HepG2 (cell line): ENCODE data around the gene NAB1.
"Not testable (repeated sequence)": the region's sequence is repeated elsewhere in the genome, so short reads cannot be mapped to it uniquely, and the experiment has no call there.

ENCODE experiments used
- CEBPG ChIP-seq: IDR thresholded peaks from 2 replicates; pipeline ENCODE4 v1.6.1; 2016
- CTCF ChIP-seq: sonication (generic); formaldehyde crosslinking; IDR thresholded peaks from 2 replicates; pipeline ENCODE4 v1.5.0; 2020; ENCODE audit warnings: mild to moderate bottlenecking, missing genetic modification reagents, moderate library complexity
- PCBP1 ChIP-seq: fragments of 200-400 bp; formaldehyde crosslinking; IDR thresholded peaks from 2 replicates; pipeline ENCODE4 v1.6.1; 2017; ENCODE audit warnings: mild to moderate bottlenecking, low read depth, low read length, borderline replicate concordance
- POLR2AphosphoS5 ChIP-seq: IDR thresholded peaks from 2 replicates; pipeline ENCODE4 v1.6.1; 2012; ENCODE audit warnings: low read depth, low read length
- PRDM4 ChIP-seq: sonication (generic); formaldehyde crosslinking; IDR thresholded peaks from 2 replicates; pipeline ENCODE4 v1.9.0; 2021; ENCODE audit warnings: missing genetic modification reagents, borderline replicate concordance
- ZBTB46 ChIP-seq: sonication (generic); formaldehyde crosslinking; IDR thresholded peaks from 2 replicates; pipeline ENCODE4 v1.4.0; 2020; ENCODE audit warnings: mild to moderate bottlenecking, missing genetic modification reagents, borderline replicate concordance
- ZBTB7A ChIP-seq: sonication (generic); formaldehyde crosslinking; IDR thresholded peaks from 2 replicates; pipeline ENCODE4 v1.8.0; 2022; ENCODE audit warnings: mild to moderate bottlenecking, missing genetic modification reagents
- ZNF224 ChIP-seq: sonication (generic); formaldehyde crosslinking; IDR thresholded peaks from 2 replicates; pipeline ENCODE4 v1.5.0; 2020; ENCODE audit warnings: mild to moderate bottlenecking, missing genetic modification reagents
- ZNF232 ChIP-seq: sonication (generic); formaldehyde crosslinking; IDR thresholded peaks from 2 replicates; pipeline ENCODE4 v1.4.0; 2020; ENCODE audit warnings: missing genetic modification reagents, borderline replicate concordance
- ZNF3 ChIP-seq: IDR thresholded peaks from 2 replicates; pipeline ENCODE4 v1.7.0; 2017; ENCODE audit warnings: inconsistent platforms

GRCh38 chr2:190708650-190709049 lies 59.8 kb downstream of the NAB1 start:
- TF ChIP-seq ZNF232 (CRISPR knock-in tag); CTCF; ZNF224; ZNF3 (CRISPR knock-in tag); PCBP1; POLR2AphosphoS5; PRDM4 (CRISPR knock-in tag); CEBPG (CRISPR knock-in tag); ZBTB46; ZBTB7A (CRISPR knock-in tag): not testable (repeated sequence)
